ENCODE results near the gene UGT1A9. TPM values are rescaled to one million over a fixed set of nuclear protein-coding genes. Genes with fewer than 3 reads are reported as not detected.

UGT1A9 gene
- total RNA-seq, 1 donor from 2014 or later: not detected

- Histone ChIP-seq H3K36me3 (no peaks in the 10 kb centered on the region), H3K4me3 (no peak overlapping the region), H3K9me3 (no peaks in the 10 kb centered on the region), H3K27me3 (ENCODE audit: low read depth) (peaks cover 5% of the 10 kb centered on the region), H3K4me1 (no peaks in the 10 kb centered on the region), H3K27ac (no peak overlapping the region)
- no peak for DNase-seq
- TF ChIP-seq CTCF (IDR thresholded peaks at IDR 0.05): no peak
- no peak for ATAC-seq
- intact Hi-C loops (cut with DNase I): no loop called here
These were observed 89.5 kb downstream of the UGT1A9 start for GRCh38 chr2:233761040-233761769.

- peaks cover 5% of the 10 kb centered on the region for H3K27me3 ChIP-seq (ENCODE audit: low read depth)
- ATAC-seq: no peak
- H3K27ac ChIP-seq: no peak overlapping the region
- no peaks in the 10 kb centered on the region for H3K4me1 ChIP-seq
- no peak for DNase-seq
- H3K4me3 ChIP-seq: no peak overlapping the region
- TF ChIP-seq CTCF (IDR thresholded peaks at IDR 0.05): no peak
- H3K36me3 ChIP-seq: no peaks in the 10 kb centered on the region
- no peaks in the 10 kb centered on the region for H3K9me3 ChIP-seq
- intact Hi-C loops (cut with DNase I): no loop called here
These were observed 92.6 kb downstream of the UGT1A9 start for GRCh38 chr2:233764264-233764663.

- no peak overlapping the region for H3K27ac ChIP-seq
- H3K4me1 ChIP-seq: no peaks in the 10 kb centered on the region
- peaks cover 5% of the 10 kb centered on the region for H3K27me3 ChIP-seq (ENCODE audit: low read depth)
- no peaks in the 10 kb centered on the region for H3K9me3 ChIP-seq
- H3K4me3 ChIP-seq: no peak overlapping the region
- intact Hi-C loops (cut with DNase I): no loop called here
- no peak for TF ChIP-seq CTCF (IDR thresholded peaks at IDR 0.05)
- ATAC-seq (no peak), DNase-seq (no peak)
- no peaks in the 10 kb centered on the region for H3K36me3 ChIP-seq
These were observed 93.1 kb downstream of the UGT1A9 start for GRCh38 chr2:233764761-233765160.

GRCh38 chr2:233766416-233766815 is 94.7 kb downstream of the UGT1A9 start:
- peaks cover 5% of the 10 kb centered on the region for H3K27me3 ChIP-seq (ENCODE audit: low read depth)
- H3K27ac ChIP-seq: no peak overlapping the region
- H3K36me3 ChIP-seq: no peaks in the 10 kb centered on the region
- H3K4me1 ChIP-seq: no peaks in the 10 kb centered on the region
- DNase-seq (no peak), ATAC-seq (no peak)
- TF ChIP-seq CTCF (IDR thresholded peaks at IDR 0.05): no peak
- H3K4me3 ChIP-seq: no peak overlapping the region
- H3K9me3 ChIP-seq: no peaks in the 10 kb centered on the region
- intact Hi-C loops (cut with DNase I): no loop called here

DNA sequence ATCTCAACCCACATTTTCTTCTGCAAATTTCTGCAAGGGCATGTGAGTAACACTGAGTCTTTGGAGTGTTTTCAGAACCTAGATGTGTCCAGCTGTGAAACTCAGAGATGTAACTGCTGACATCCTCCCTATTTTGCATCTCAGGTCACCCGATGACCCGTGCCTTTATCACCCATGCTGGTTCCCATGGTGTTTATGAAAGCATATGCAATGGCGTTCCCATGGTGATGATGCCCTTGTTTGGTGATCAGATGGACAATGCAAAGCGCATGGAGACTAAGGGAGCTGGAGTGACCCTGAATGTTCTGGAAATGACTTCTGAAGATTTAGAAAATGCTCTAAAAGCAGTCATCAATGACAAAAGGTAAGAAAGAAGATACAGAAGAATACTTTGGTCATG is 96.4 kb downstream of the UGT1A9 start:
- TF ChIP-seq CTCF (IDR thresholded peaks at IDR 0.05): no peak
- Histone ChIP-seq H3K27ac (no peak overlapping the region), H3K36me3 (no peaks in the 10 kb centered on the region), H3K4me3 (no peak overlapping the region), H3K27me3 (ENCODE audit: low read depth) (peaks cover 4% of the 10 kb centered on the region), H3K4me1 (no peaks in the 10 kb centered on the region), H3K9me3 (no peaks in the 10 kb centered on the region)
- ATAC-seq (no peak), DNase-seq (no peak)
- intact Hi-C loops (cut with DNase I): no loop called here

Data from lower lobe of right lung (tissue), 2 donors.